ENCODE measurements around the gene PLEKHM3. TPM values are rescaled to one million over a fixed set of nuclear protein-coding genes. Genes with fewer than 3 reads are reported as not detected.

Gene PLEKHM3
- total and polyA plus RNA-seq, 2 of the 4 experiments (the other 2 are of a cell fraction): 2.4 to 11.3 TPM

DNA sequence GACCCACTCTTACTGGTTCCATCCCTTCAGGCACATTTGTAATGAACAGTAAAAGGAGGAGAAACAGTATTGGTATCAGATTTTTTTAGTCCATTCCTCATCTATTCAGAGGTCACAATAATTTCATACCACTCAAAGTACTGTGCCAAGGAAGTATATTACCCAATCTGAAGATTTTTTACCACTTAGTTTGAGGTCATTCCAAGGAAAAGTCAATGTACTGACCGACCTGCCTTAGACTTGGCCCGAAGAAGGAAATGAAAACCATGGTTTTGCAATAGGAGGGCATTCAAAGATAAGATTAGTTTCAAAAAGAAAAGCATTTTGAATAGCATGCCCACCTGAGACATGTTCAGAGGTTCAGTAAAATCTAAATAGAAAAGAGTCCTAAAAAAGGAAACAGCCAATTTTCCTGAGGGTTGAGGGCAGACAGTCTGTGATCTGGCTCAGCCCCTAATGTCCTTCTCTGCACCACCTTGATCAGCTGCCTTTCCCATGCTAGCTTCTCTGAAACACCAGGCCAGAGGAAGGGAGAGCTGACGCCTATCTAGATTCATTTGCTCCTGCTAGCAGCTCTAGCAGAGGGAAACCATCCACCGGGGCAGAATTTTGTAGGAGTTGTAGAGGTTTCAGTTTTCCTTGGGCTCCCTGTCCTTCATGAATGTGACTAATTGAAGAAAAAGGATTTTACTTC, 148.3 kb downstream of the PLEKHM3 start:
- no peak overlapping the region for H2BK15ac ChIP-seq (ENCODE audit: low read depth, low read length)
- no peak overlapping the region for H3K4me2 ChIP-seq (ENCODE audit: low read depth, low read length)
- H4K91ac ChIP-seq (ENCODE audit: insufficient read depth, low read depth, low read length): no peak overlapping the region
- H3K27me3 ChIP-seq (ENCODE audit: control insufficient read depth, insufficient read depth, low read length): no peaks in the 10 kb centered on the region
- H2BK5ac ChIP-seq (ENCODE audit: low read depth, low read length, poor library complexity, severe bottlenecking): no peak overlapping the region
- no TSS peak for BruUV-seq (replicated peaks)
- H3K27ac ChIP-seq (ENCODE audit: insufficient read depth, low read length): no peak overlapping the region
- no peak overlapping the region; the same call in 1 of the 2 replicates for H3K23ac ChIP-seq (ENCODE audit: low read depth, low read length)
- TF ChIP-seq RFX5 (IDR thresholded peaks at IDR 0.05; ENCODE audit: low read depth, low read length) (no peak), RCOR1 (IDR thresholded peaks at IDR 0.05; ENCODE audit: insufficient replicate concordance, low read length) (no peak), MAFK (IDR thresholded peaks at IDR 0.05; ENCODE audit: low read depth, low read length) (no peak), CEBPB (IDR thresholded peaks at IDR 0.05; ENCODE audit: low read depth, low read length) (no peak), MAZ (IDR thresholded peaks at IDR 0.05; ENCODE audit: borderline replicate concordance, low read depth, low read length) (no peak), BHLHE40 (IDR thresholded peaks at IDR 0.05; ENCODE audit: low read depth, low read length) (no peak), CHD1 (IDR thresholded peaks at IDR 0.05; ENCODE audit: low read depth, low read length) (no peak), MXI1 (IDR thresholded peaks at IDR 0.05; ENCODE audit: borderline replicate concordance, low read depth, low read length) (no peak), NFE2L2 (IDR thresholded peaks at IDR 0.05; ENCODE audit: low read depth, low read length) (no peak), POLR2A (IDR thresholded peaks at IDR 0.05; ENCODE audit: low read depth, low read length) (no peak), FOS (IDR thresholded peaks at IDR 0.05; ENCODE audit: low read depth, low read length) (no peak), RAD21 (IDR thresholded peaks at IDR 0.05; ENCODE audit: low read length) (no peak), SMC3 (IDR thresholded peaks at IDR 0.05; ENCODE audit: low read depth, low read length) (no peak)
- TF ChIP-seq, protein P1, sequence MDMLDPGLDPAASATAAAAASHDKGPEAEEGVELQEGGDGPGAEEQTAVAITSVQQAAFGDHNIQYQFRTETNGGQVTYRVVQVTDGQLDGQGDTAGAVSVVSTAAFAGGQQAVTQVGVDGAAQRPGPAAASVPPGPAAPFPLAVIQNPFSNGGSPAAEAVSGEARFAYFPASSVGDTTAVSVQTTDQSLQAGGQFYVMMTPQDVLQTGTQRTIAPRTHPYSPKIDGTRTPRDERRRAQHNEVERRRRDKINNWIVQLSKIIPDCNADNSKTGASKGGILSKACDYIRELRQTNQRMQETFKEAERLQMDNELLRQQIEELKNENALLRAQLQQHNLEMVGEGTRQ (IDR thresholded peaks at IDR 0.05; ENCODE audit: low read depth, low read length): no peak
- TF ChIP-seq, protein P2, sequence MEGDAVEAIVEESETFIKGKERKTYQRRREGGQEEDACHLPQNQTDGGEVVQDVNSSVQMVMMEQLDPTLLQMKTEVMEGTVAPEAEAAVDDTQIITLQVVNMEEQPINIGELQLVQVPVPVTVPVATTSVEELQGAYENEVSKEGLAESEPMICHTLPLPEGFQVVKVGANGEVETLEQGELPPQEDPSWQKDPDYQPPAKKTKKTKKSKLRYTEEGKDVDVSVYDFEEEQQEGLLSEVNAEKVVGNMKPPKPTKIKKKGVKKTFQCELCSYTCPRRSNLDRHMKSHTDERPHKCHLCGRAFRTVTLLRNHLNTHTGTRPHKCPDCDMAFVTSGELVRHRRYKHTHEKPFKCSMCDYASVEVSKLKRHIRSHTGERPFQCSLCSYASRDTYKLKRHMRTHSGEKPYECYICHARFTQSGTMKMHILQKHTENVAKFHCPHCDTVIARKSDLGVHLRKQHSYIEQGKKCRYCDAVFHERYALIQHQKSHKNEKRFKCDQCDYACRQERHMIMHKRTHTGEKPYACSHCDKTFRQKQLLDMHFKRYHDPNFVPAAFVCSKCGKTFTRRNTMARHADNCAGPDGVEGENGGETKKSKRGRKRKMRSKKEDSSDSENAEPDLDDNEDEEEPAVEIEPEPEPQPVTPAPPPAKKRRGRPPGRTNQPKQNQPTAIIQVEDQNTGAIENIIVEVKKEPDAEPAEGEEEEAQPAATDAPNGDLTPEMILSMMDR (conservative IDR thresholded peaks at IDR 0.05; ENCODE audit: low read depth, low read length): no peak
- TF ChIP-seq, protein P3, sequence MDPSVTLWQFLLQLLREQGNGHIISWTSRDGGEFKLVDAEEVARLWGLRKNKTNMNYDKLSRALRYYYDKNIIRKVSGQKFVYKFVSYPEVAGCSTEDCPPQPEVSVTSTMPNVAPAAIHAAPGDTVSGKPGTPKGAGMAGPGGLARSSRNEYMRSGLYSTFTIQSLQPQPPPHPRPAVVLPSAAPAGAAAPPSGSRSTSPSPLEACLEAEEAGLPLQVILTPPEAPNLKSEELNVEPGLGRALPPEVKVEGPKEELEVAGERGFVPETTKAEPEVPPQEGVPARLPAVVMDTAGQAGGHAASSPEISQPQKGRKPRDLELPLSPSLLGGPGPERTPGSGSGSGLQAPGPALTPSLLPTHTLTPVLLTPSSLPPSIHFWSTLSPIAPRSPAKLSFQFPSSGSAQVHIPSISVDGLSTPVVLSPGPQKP (IDR thresholded peaks at IDR 0.05; ENCODE audit: borderline replicate concordance, low read depth, low read length): no peak
- H3K18ac ChIP-seq (ENCODE audit: low read depth, low read length): no peak overlapping the region
- H2BK20ac ChIP-seq (ENCODE audit: low read depth, low read length): no peak overlapping the region
- H2AFZ ChIP-seq (replicated peaks; ENCODE audit: low read length, poor library complexity): no peak overlapping the region
- no peak overlapping the region for H4K5ac ChIP-seq (ENCODE audit: low read depth, low read length)
- H4K8ac ChIP-seq (ENCODE audit: low read depth in 2 of 2, low read length in 2 of 2): no peak overlapping the region
- no peak for DNase-seq
- H3K9ac ChIP-seq (ENCODE audit: low read depth, low read length): no peak overlapping the region
- no peaks in the 10 kb centered on the region for H4K20me1 ChIP-seq (ENCODE audit: insufficient read depth, low read length)
- no peak overlapping the region for H2AK9ac ChIP-seq (replicated peaks; ENCODE audit: low read depth, low read length, poor library complexity)
- H3K79me1 ChIP-seq (ENCODE audit: low read depth in 1 of 2, low read length in 2 of 2): no peaks in the 10 kb centered on the region
- H3K9me1 ChIP-seq (ENCODE audit: insufficient read depth, low read length): no peaks in the 10 kb centered on the region; the same call in 1 of the 2 replicates
- ChIA-PET POLR2A (ENCODE audit: unreplicated experiment) (no interaction called here), CTCF (no interaction called here)
- H3K14ac ChIP-seq (replicated peaks; ENCODE audit: low read depth, low read length): no peak overlapping the region
- dilution Hi-C loops (cut with HindIII; ENCODE audit: low sequenced_read_pairs, unreplicated experiment): no loop called here
- ATAC-seq (ENCODE audit: low read depth): no peak
- no peak overlapping the region for H3K4me3 ChIP-seq (ENCODE audit: insufficient read depth, low read depth, low read length)
- WGBS, 2 experiments (ENCODE audit: extremely low coverage in 2 of 2, insufficient read length in 1 of 2): no CpG with 5 or more reads among the region's 4 CpGs
- intact Hi-C loops (cut with micrococcal nuclease): no loop called here
- no peak overlapping the region for H2AK5ac ChIP-seq (ENCODE audit: low read depth, low read length)
- H3K4me1 ChIP-seq (ENCODE audit: control insufficient read depth, insufficient read depth, low read length): peaks cover 2% of the 10 kb centered on the region; the same call in 1 of the 2 replicates
- no peak overlapping the region for H2BK120ac ChIP-seq (ENCODE audit: low read depth, low read length)
- H3K9me3 ChIP-seq (ENCODE audit: control insufficient read depth, insufficient read depth, low read length): no peaks in the 10 kb centered on the region
- in situ Hi-C loops (cut with MboI; ENCODE audit: low sequenced_read_pairs): no loop called here
- no peak overlapping the region for H3K4ac ChIP-seq (ENCODE audit: low read depth, low read length)
- H3K36me3 ChIP-seq (ENCODE audit: control insufficient read depth, insufficient read depth, low read length): no peaks in the 10 kb centered on the region
- no peak overlapping the region for H3K56ac ChIP-seq (ENCODE audit: extremely low read depth, insufficient read depth, low read length)

Measured in IMR-90 (cell line).